GM18907 (cell line): ENCODE results near the gene KIF21B.
"Not testable (repeated sequence)": the region's sequence is repeated elsewhere in the genome, so short reads cannot be mapped to it uniquely, and the experiment has no call there.

Source experiments
- ATAC-seq: cut with Tn5 transposase; IDR thresholded peaks from one replicate; pipeline ENCODE4 v1.9.1; 2021; ENCODE audit warnings: mild to moderate bottlenecking, moderate library complexity; ENCODE audit not compliant: unreplicated experiment

Gene KIF21B

DNA sequence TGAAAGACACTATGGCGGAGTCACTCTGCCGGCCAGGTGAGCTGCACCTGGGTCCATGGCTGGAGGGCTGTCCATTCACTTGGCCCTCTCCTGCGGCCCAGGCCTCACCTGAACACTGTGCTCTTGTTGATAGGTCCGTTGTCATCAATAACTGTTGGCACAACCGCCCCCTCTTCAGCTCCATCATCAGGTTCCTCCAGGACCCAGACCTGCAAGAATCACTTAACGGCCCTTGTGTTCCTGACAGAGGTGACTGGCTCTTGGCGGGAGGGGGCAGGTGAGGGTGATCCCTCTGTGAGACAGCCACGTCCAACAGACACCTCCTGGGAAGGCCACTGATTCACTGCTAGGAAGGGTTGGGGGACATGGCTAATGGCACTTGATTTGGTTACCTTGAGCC, 73.9 kb downstream of the KIF21B start:
- no peak for ATAC-seq

DNA sequence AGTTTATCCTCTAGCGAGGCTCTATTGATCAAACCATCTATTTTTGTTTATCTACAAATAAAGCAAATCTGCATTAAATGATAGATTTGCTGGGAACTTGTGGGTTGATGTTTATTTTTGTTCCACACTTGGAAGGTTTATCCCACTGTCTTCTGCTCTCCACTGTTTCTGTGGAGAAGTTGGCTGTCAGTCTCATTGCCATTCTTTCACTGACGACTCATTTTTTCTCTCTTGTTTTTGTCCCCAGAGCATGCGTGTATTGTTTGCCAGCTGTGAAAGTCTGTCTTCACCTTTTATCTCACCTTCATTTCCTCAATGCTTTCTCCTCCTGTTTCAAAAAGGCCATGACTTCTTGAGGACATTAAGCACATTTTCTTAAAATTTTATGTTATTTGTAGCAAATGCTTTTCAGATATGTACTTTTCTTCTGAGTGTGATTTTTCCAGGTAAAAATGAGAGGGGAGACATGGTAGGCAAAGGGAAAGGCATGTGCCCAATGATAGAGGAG, 76.4 kb downstream of the KIF21B start:
- no peak for ATAC-seq

DNA sequence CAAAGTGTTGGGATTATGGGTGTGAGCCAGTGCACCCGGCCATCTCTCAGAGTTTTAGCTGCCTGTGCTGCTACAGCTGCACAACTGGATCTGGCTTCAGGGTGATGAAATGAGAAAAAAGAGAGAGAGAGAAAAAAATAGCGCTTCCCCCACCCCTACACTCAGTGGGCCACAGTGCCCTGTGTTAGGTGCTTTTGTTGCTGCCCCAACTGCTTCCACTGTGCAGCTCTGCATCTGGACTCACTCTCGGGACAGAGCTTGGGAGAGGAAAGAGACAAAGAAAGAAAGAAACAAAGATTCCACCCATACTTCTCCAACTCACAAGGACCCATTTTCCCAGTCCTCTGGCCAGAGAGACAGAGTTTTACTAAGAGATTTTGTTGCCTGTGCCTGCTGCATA, 78.4 kb downstream of the KIF21B start:
- no peak for ATAC-seq

DNA sequence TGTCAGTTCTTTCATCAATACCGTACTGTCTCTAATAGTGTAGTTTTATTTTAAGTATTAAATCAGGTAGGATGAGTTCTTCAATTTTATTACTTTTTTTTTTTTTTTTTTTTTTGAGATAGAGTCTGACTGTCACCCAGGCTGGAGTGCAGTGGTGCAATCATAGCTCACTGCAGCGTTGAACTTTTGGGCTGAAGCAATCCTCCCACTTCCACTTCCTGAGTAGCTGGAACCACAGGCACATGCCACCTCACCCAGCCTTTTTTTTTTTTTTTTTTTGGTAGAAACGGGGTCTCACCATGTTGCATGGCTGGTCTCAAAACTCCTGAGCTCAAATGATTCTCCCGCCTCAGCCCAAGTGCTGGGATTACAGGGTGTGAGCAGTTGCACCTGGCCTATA, 84.6 kb downstream of the KIF21B start:
- no peak for ATAC-seq

DNA sequence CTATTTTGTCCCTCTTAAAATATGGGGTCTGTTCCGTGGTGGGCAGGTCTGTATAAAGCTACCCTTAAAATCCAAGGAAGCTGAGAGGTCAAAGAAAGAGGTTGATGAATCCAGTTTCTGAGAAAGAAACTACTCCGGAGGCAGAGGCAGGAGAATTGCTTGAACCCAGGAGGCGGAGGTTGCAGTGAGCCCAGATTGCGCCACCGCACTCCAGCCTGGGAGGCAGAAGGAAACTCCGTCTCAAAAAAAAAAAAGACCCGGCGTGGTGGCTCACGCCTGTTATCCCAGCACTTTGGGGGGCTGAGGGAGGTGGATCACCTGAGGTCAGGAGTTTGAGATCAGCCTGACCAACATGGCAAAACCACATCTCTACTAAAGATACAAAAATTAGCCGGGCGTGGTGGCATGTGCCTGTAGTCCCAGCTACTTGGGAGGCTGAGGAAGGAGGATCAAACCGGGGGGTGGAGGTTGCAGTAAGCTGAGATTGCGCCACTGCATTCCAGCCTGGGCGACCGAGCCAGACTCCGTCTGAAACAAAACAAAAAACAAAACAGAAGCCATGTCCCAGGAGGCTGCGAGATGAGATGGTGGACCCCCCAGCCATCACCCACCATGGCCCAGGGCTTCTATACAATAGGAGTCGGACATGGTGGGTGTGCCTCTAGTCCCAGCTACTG, 88.1 kb downstream of the KIF21B start:
- not testable (repeated sequence) for ATAC-seq

DNA sequence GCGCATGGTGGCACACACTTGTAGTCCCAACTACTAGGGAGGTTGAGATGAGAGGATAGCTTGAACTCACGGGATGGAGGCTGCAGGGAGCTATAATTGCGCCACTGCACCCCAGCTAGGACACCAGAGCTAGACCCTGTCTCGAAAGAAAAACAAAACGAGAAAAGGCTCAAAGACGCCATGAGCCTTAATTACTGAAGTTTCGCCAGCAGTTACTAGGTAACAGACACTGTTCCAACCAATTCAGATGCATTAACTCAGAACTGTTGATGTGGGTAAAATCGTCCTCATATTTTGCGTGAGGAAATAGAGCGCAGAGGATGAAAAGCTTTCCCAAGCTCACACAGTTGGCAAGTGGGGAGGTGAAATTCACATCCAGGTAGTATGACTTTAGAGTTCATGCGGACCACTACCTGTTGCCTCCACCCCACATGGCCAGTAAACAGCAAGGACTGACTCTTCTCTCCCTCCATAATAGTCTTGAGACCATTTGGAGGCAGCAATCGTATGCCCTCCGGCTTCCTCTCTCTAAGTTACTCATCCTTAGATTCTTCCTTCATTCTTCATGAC, 88.8 kb downstream of the KIF21B start:
- no peak for ATAC-seq

DNA sequence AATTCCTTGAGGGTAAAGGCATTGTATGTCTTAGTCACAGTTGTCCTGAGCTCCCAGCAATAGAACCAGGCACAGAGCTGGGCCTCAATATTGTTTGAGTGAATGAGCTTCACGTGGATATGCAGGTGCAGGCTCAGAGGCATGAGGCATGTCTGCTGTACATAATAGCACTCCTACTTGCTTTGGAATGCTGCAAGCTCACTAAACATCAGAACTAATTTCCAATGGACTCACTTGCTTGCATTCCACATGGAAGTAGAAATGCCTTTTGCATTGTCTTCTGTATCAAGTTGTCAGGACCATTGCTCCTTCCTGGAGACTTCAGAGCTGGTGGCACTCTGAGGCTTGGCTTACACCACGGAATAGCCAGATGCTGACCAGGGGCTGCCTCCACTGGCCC, 91.7 kb downstream of the KIF21B start:
- no peak for ATAC-seq

DNA sequence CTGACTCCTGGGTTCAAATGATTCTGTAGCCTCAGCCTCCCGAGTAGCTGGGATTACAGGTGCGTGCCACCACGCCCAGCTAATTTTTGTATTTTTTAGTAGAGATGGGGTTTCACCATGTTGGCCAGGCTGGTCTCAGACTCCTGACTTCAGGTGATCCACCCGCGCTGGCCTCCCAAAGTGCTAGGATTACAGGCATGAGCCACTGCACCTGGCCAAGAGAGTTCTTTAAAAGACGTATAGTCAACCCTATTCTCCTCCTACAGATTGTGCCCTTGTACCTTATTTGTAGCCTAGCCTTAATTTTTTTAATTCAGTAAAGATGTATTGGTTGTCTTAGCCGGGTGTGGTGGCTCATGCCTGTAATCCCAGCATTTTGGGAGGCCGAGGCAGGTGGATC, 93.2 kb downstream of the KIF21B start:
- not testable (repeated sequence) for ATAC-seq

DNA sequence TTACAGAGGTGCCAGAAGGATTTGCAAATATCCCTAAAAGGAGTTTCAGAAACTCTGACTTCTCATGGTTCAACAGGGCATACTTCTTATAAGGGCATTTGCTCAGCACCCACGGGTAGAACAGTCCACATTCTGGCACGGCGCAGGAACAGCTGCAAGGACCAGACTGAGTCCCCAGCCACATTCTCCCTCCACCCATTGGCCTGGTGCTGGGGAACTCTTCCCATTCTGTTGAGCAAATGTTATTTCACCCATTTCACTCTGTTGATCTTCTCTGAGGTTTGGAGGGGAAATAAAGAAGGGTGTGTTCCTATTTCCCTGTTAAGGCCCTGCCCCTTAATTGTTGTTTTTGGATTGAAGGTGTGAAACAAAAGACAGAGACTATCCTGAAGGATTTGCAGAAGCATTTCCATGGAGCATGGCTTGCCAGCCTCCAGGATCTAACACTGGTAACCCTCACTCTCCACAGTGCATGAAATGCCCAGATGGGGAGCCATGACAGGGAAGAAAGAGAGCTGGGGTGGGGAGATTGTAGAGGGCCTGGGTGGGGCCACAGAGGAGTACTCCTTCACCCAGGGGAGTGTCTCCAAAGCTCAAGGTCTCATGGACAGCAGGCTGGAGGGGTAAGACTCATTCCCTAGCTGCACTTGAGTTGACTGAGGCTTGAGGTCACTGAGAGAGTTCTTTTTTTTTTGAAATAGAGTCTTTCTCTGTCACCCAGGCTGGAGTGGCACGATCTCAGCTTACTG, 93.8 kb downstream of the KIF21B start:
- ATAC-seq: no peak

DNA sequence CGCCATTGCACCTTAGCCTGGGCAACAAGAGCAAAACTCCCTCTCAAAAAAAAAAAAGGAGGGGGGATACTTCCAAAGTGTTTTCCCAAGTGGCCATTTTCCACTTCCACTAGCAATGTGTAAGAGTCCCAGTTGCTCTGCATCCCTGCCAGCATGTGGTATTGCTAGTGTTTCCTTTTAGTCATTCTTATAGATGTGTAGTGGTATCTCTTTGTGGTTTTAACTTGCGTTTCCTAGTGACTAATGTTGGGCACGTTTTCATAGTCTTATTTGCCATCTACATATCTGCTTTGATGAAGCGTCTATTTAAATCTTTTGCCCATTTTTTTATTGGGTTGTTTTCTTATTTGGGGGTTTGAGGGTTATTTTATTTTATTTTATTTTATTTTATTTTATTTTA, 97.7 kb downstream of the KIF21B start:
- ATAC-seq: no peak

DNA sequence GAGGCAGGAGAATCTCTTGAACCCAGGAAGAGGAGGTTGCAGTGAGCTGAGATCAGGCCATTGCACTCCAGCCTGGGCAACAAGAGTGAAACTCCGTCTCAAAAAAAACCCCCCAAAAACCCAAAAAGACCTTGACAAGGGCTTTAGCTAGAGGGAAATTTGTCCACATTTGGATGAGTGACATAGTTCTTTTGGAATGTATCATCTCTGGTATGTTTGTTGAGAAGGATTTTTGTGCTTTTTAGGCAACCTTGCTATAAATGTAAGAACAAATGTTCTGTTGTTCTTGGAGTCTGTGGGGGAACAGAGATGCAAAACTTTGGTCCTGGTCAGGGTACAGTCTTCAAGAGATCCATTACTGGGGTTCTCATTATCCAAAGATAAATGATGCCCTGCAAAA, 99.9 kb downstream of the KIF21B start:
- ATAC-seq: no peak

DNA sequence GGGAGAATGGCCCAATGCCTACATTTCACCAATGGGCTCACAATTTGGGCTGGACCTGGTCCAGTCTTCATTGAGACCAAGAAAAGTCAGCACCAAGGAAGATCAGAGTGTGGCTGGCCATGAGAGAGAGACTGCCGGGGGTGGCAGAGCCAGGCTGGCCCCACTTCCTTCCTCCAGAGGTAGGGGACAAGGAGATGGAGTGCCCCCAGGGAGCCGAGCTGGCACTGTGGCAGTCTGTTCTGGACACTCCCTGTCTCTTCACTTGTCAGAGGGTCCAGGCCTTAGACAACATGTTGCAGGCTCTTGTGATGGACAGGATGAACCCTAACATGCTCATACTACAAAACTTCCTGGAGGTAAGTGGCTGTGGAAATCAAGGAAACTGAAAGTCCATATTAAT, 101.1 kb downstream of the KIF21B start:
- no peak for ATAC-seq

DNA sequence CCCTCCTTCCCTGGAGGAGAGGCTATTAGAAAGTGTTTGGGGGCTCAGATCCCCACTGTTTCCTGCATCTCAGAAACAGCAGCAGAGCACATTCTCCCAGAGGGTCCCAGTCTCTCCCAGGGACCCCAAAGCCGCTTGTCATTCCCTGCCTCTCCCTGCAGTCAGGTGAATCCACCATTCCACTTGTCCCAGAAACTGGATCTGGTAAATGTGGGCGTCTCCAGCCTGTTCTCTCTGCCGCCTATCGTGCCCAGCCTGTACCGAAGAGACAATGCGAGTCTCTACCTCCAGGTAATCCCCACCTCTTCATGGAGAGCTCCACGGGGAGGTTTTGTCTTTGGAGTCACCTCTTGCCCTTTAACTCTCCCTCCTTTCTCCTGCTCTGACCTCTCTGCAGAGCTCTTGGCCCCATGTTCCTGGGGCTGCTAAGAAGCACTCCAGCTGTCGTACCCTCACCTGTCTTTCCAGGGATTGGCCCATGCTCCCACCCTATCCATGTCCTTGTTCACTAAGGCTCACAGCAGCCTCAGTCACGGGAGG, 101.9 kb downstream of the KIF21B start:
- ATAC-seq: no peak
